GM23338 (cell line): ENCODE results near the gene IRS1. TPM values are rescaled to one million over a fixed set of nuclear protein-coding genes. Genes with fewer than 3 reads are reported as not detected.

ENCODE experiments used
- ATAC-seq: fragments of 200-7000 bp; cut with Tn5 transposase; 3 replicates; pipeline ENCODE4 v1.9.1; 2020
- DNase-seq: peaks from one replicate; pipeline ENCODE4 v3.0.0-alpha.2; 2015; ENCODE audit warnings: low spot score
- H2AFZ ChIP-seq: fragments of 200-600 bp; sonication (generic); 2 replicates; pipeline ENCODE4 v1.8.0; 2016; ENCODE audit warnings: antibody characterized with exemption, mild to moderate bottlenecking, moderate library complexity
- H3F3A ChIP-seq: fragments of 200-600 bp; sonication (generic); replicated peaks from 2 replicates; pipeline ENCODE4 v1.8.0; 2017; ENCODE audit warnings: antibody characterized with exemption, mixed run types, low read depth
- H3K27ac ChIP-seq: fragments of 200-600 bp; sonication (generic); 2 replicates; pipeline ENCODE4 v1.6.1; 2016; ENCODE audit warnings: low read depth
- H3K27me3 ChIP-seq: fragments of 200-600 bp; sonication (generic); 2 replicates; pipeline ENCODE4 v1.8.0; 2016; ENCODE audit warnings: mild to moderate bottlenecking, mixed run types, moderate library complexity; ENCODE audit not compliant: insufficient read depth
- H3K36me3 ChIP-seq: fragments of 200-600 bp; sonication (generic); 2 replicates; pipeline ENCODE4 v1.8.0; 2016; ENCODE audit warnings: mild to moderate bottlenecking; ENCODE audit not compliant: insufficient read depth
- H3K4me1 ChIP-seq: fragments of 200-600 bp; sonication (generic); 2 replicates; pipeline ENCODE4 v1.8.0; 2016; ENCODE audit warnings: mild to moderate bottlenecking, moderate library complexity; ENCODE audit not compliant: insufficient read depth
- H3K4me2 ChIP-seq: fragments of 200-600 bp; sonication (generic); 2 replicates; pipeline ENCODE4 v1.7.1; 2017; ENCODE audit warnings: mixed run types
- H3K4me3 ChIP-seq: fragments of 200-600 bp; sonication (generic); 2 replicates; pipeline ENCODE4 v1.6.1; 2016; ENCODE audit warnings: mixed run types
- H3K79me2 ChIP-seq: fragments of 200-600 bp; sonication (generic); replicated peaks from 2 replicates; pipeline ENCODE4 v1.8.0; 2017; ENCODE audit warnings: mild to moderate bottlenecking; ENCODE audit not compliant: insufficient read depth
- H3K9me2 ChIP-seq: fragments of 200-600 bp; sonication (generic); 2 replicates; pipeline ENCODE4 v1.8.0; 2017; ENCODE audit not compliant: insufficient read depth
- H4K20me1 ChIP-seq: fragments of 200-600 bp; sonication (generic); replicated peaks from 2 replicates; pipeline ENCODE4 v1.8.0; 2017; ENCODE audit warnings: mild to moderate bottlenecking; ENCODE audit not compliant: insufficient read depth
- H3K27ac Mint-ChIP-seq: 2 replicates; pipeline ENCODE4 v1.8.0; 2020; ENCODE audit warnings: inconsistent platforms, mild to moderate bottlenecking, moderate library complexity, mixed read lengths
- H3K27me3 Mint-ChIP-seq: 3 replicates; pipeline ENCODE4 v1.8.0; 2022; ENCODE audit warnings: low read depth, mild to moderate bottlenecking, moderate library complexity, mixed read lengths, inconsistent platforms; ENCODE audit not compliant: insufficient read depth, poor library complexity
- H3K36me3 Mint-ChIP-seq: 3 replicates; pipeline ENCODE4 v1.8.0; 2021; ENCODE audit warnings: low read depth, mild to moderate bottlenecking, inconsistent platforms, moderate library complexity, mixed read lengths
- H3K4me1 Mint-ChIP-seq: 3 replicates; pipeline ENCODE4 v1.8.0; 2020; ENCODE audit warnings: mild to moderate bottlenecking, inconsistent platforms, mixed read lengths
- H3K4me3 Mint-ChIP-seq: 3 replicates; pipeline ENCODE4 v1.8.0; 2021; ENCODE audit warnings: moderate library complexity, mild to moderate bottlenecking, inconsistent platforms, mixed read lengths
- H3K9me3 Mint-ChIP-seq: 3 replicates; pipeline ENCODE4 v1.8.0; 2020; ENCODE audit warnings: moderate library complexity, mild to moderate bottlenecking, inconsistent platforms, mixed read lengths
- CREB1 ChIP-seq: fragments of 250-450 bp; sonication (Bioruptor Pico); IDR thresholded peaks from 2 replicates; pipeline ENCODE4 v1.5.0; 2020; ENCODE audit warnings: low read depth, mild to moderate bottlenecking, moderate library complexity
- EZH2 ChIP-seq: fragments of 200-600 bp; sonication (generic); IDR thresholded peaks from one replicate; pipeline ENCODE4 v1.8.0; 2017; ENCODE audit warnings: antibody characterized with exemption, mild to moderate bottlenecking, low read depth; ENCODE audit not compliant: unreplicated experiment
- EZH2phosphoT487 ChIP-seq: fragments of 200-600 bp; sonication (generic); IDR thresholded peaks from one replicate; pipeline ENCODE4 v1.8.1; 2018; ENCODE audit warnings: antibody characterized with exemption; ENCODE audit not compliant: unreplicated experiment
- JUNB ChIP-seq: IDR thresholded peaks from one replicate; pipeline ENCODE4 v1.6.1; 2016; ENCODE audit warnings: antibody characterized with exemption; ENCODE audit not compliant: unreplicated experiment
- NANOG ChIP-seq: IDR thresholded peaks from 2 replicates; pipeline ENCODE4 v1.6.1; 2016; ENCODE audit warnings: antibody characterized with exemption, borderline replicate concordance
- STAT1 ChIP-seq: IDR thresholded peaks from one replicate; pipeline ENCODE4 v1.6.1; 2016; ENCODE audit warnings: antibody characterized with exemption; ENCODE audit not compliant: unreplicated experiment
- ZNF114 ChIP-seq: fragments of 250-450 bp; sonication (Bioruptor Pico); IDR thresholded peaks from 2 replicates; pipeline ENCODE4 v1.5.0; 2020; ENCODE audit warnings: mild to moderate bottlenecking, moderate library complexity
- ZNF462 ChIP-seq: fragments of 250-450 bp; sonication (Bioruptor Pico); IDR thresholded peaks from 2 replicates; pipeline ENCODE4 v1.5.0; 2020; ENCODE audit warnings: mild to moderate bottlenecking, moderate library complexity
- polyA plus RNA-seq: library from polyadenylated mRNA; unstranded; fragments of >200 nt; fragmentation: Nextera tagmentation; extraction: Ambion mirVana; gene quantifications from 2 replicates; pipeline ENCODE4 v1.2.1, GENCODE V29; 2016
- total RNA-seq: library from RNA; depleted of rRNA; stranded (reverse); fragments of >200 nt; shearing (Covaris generic); gene quantifications from 2 replicates; pipeline ENCODE4 v1.2.3, GENCODE V29; 2014
- TF ChIP-seq, protein P1 (sequence below), 2 experiments: fragments of 200-600 bp in 1 of 2; sonication (generic) in 1 of 2; conservative IDR thresholded peaks; 2 replicates each; pipeline versions ENCODE4 v1.5.1 to v1.6.1; 2016 to 2017; ENCODE audit warnings: antibody characterized with exemption in 2 of 2, low read depth in 2 of 2, mild to moderate bottlenecking in 2 of 2, moderate library complexity in 1 of 2
- TF ChIP-seq, protein P2 (sequence below): IDR thresholded peaks from 2 replicates; pipeline ENCODE4 v1.6.1; 2016; ENCODE audit warnings: antibody characterized with exemption

Gene IRS1
- total and polyA plus RNA-seq, 2 experiments from 2014 or later: 6.9 to 26.2 TPM

- H3K9me3 Mint-ChIP-seq: peaks cover 3% of the 10 kb centered on the region; the same call in 1 of the 3 replicates
- Histone ChIP-seq H3K79me2 (peaks cover 30% of the 10 kb centered on the region), H3K27me3 (peaks cover 9% of the 10 kb centered on the region; the same call in 1 of the 2 replicates), H3K4me3 (no peak overlapping the region; the same call in 1 of the 2 replicates), H3K27ac (no peak overlapping the region), H2AFZ (no peak overlapping the region), H3K4me1 (peaks cover 16% of the 10 kb centered on the region), H3K36me3 (no peaks in the 10 kb centered on the region; the same call in 1 of the 2 replicates), H3K9me2 (no peaks in the 10 kb centered on the region), H4K20me1 (no peaks in the 10 kb centered on the region; the same call in 1 of the 2 replicates), H3K4me2 (peak overlapping the region; percentile 76; the same call in 1 of the 2 replicates), H3F3A (peaks cover 10% of the 10 kb centered on the region; the same call in 1 of the 2 replicates)
- DNase-seq (no peak), ATAC-seq (no peak)
- peaks cover 23% of the 10 kb centered on the region; the same call in 2 of the 3 replicates for H3K36me3 Mint-ChIP-seq
- TF ChIP-seq ZNF114 (no peak), JUNB (no peak), EZH2phosphoT487 (no peak), STAT1 (no peak)
- peaks cover 15% of the 10 kb centered on the region for H3K4me1 Mint-ChIP-seq
- H3K4me3 Mint-ChIP-seq: peak overlapping the region; percentile 89
- H3K27ac Mint-ChIP-seq: peak overlapping the region; percentile 61; the same call in 1 of the 2 replicates
- H3K27me3 Mint-ChIP-seq: peaks cover 5% of the 10 kb centered on the region
Measured at GRCh38 chr2:226837334-226837733, 37.7 kb upstream of the IRS1 start.

DNA sequence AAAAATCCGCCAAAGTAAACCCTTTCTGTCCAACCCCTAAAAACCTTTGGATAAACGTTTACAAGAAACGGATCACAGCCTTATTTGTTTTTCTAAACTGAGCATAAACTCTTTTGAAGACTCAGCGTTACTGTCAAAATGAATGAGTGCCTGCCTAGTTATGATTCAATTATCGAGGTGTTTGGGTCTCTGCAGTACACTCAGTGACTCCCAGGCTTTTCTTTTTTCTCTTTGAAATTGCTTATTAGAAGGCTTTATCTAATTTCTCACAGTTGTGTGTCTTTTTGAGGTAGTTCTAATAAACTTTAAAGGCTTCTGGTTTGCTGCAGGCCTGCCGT is 36.9 kb upstream of the IRS1 start:
- Histone ChIP-seq H3K79me2 (peaks cover 22% of the 10 kb centered on the region), H4K20me1 (no peaks in the 10 kb centered on the region; the same call in 1 of the 2 replicates), H3K4me3 (peak overlapping the region; percentile 53), H3K4me1 (peaks cover 16% of the 10 kb centered on the region), H3K36me3 (no peaks in the 10 kb centered on the region), H3K9me2 (no peaks in the 10 kb centered on the region), H3K27ac (peak overlapping the region; percentile 95), H3F3A (peaks cover 10% of the 10 kb centered on the region; the same call in 1 of the 2 replicates), H2AFZ (peak overlapping the region; percentile 87), H3K4me2 (peak overlapping the region; percentile 76), H3K27me3 (peaks cover 9% of the 10 kb centered on the region; the same call in 1 of the 2 replicates)
- Mint-ChIP-seq H3K36me3 (peaks cover 15% of the 10 kb centered on the region; the same call in 2 of the 3 replicates), H3K9me3 (no peaks in the 10 kb centered on the region; the same call in 2 of the 3 replicates), H3K4me1 (peaks cover 15% of the 10 kb centered on the region), H3K27ac (peak overlapping the region; percentile 98), H3K27me3 (peaks cover 5% of the 10 kb centered on the region), H3K4me3 (peak overlapping the region; percentile 89)
- DNase-seq: no peak
- no peak for ATAC-seq
- TF ChIP-seq CREB1 (CRISPR knock-in tag) (no peak), STAT1 (no peak), EZH2 (no peak), NANOG (no peak), JUNB (no peak), ZNF114 (no peak), ZNF462 (CRISPR knock-in tag) (no peak)
- TF ChIP-seq, protein P1, sequence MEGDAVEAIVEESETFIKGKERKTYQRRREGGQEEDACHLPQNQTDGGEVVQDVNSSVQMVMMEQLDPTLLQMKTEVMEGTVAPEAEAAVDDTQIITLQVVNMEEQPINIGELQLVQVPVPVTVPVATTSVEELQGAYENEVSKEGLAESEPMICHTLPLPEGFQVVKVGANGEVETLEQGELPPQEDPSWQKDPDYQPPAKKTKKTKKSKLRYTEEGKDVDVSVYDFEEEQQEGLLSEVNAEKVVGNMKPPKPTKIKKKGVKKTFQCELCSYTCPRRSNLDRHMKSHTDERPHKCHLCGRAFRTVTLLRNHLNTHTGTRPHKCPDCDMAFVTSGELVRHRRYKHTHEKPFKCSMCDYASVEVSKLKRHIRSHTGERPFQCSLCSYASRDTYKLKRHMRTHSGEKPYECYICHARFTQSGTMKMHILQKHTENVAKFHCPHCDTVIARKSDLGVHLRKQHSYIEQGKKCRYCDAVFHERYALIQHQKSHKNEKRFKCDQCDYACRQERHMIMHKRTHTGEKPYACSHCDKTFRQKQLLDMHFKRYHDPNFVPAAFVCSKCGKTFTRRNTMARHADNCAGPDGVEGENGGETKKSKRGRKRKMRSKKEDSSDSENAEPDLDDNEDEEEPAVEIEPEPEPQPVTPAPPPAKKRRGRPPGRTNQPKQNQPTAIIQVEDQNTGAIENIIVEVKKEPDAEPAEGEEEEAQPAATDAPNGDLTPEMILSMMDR (conservative IDR thresholded peaks at IDR 0.05; ENCODE audit: low read depth in 2 of 2): no peak
- TF ChIP-seq, protein P2, sequence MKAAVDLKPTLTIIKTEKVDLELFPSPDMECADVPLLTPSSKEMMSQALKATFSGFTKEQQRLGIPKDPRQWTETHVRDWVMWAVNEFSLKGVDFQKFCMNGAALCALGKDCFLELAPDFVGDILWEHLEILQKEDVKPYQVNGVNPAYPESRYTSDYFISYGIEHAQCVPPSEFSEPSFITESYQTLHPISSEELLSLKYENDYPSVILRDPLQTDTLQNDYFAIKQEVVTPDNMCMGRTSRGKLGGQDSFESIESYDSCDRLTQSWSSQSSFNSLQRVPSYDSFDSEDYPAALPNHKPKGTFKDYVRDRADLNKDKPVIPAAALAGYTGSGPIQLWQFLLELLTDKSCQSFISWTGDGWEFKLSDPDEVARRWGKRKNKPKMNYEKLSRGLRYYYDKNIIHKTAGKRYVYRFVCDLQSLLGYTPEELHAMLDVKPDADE: no peak
